BJ (cell line): Measurements from ENCODE around the gene DMRTC2. TPM values are rescaled to one million over a fixed set of nuclear protein-coding genes. Genes with fewer than 3 reads are reported as not detected.

Source experiments
- CTCF ChIA-PET: fragments of 350-600 bp; formaldehyde crosslinking; extraction: SDS; loops from one replicate; lab custom pipeline; 2021; ENCODE audit warnings: antibody characterized with exemption, inconsistent platforms; lab: Yijun Ruan, JAX
- POLR2A ChIA-PET: fragments of 300-600 bp; sonication (Branson Sonifier 250); formaldehyde crosslinking; extraction: SDS; loops from one replicate; lab custom pipeline; 2021; ENCODE audit warnings: antibody characterized with exemption; lab: Charles Lee
- DNase-seq: peaks from one replicate; pipeline ENCODE4 v3.0.0-alpha.2; 2011; ENCODE audit warnings: low read depth
- H3K27me3 ChIP-seq: 2 replicates; pipeline ENCODE4 v1.6.0; 2011; ENCODE audit warnings: low read length; ENCODE audit not compliant: control insufficient read depth, insufficient read depth
- H3K36me3 ChIP-seq: 2 replicates; pipeline ENCODE4 v1.5.1; 2011; ENCODE audit warnings: low read length; ENCODE audit not compliant: control insufficient read depth, insufficient read depth
- H3K4me3 ChIP-seq: 2 replicates; pipeline ENCODE4 v1.5.1; 2011; ENCODE audit warnings: low read depth, mild to moderate bottlenecking, control low read depth, low read length
- polyA plus RNA-seq: library from polyadenylated mRNA; depleted of rRNA; stranded (reverse); fragments of >200 nt; gene quantifications from 2 replicates; pipeline ENCODE4 v1.2.3, GENCODE V29; 2011; rRNA removed
- small RNA-seq: library from RNA; depleted of rRNA; stranded (forward); fragments of <200 nt; gene quantifications from one replicate; pipeline ENCODE3, GENCODE V24; 2012; ENCODE audit warnings: low replicate concordance, low read depth; ENCODE audit not compliant: insufficient read length
- TF ChIP-seq, protein P1 (sequence below): IDR thresholded peaks from 2 replicates; pipeline ENCODE4 v1.5.1; 2011; ENCODE audit warnings: low read depth, mild to moderate bottlenecking, control low read depth, inconsistent platforms, low read length, moderate library complexity; ENCODE audit not compliant: insufficient read depth

The DMRTC2 gene
- polyA plus RNA-seq, 1 experiment: not detected

- CTCF ChIA-PET: no interaction called here
Measured at GRCh38 chr19:41897181-41897580, 52.3 kb downstream of the DMRTC2 start.

DNA sequence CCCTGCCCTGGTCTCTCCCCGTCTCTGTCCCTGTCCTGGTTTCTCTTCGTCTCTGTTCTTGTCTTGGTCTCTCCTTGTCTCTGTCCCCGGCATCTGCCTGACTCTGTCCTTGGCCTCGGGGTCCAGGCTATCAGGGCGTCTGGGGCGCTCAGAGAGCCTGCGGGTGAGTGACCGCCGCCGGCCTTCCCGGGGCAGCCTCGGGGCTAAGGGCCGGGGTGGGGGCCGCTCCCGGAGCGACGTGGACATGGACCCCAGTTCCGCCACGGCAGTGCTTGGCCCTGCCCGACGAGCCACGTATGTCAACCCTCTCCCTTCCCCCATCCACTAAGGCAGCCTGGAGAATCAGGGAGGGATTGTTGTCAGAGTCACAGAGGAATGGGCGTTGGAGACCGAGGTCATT, 53.0 kb downstream of the DMRTC2 start:
- DNase-seq: no peak
- H3K36me3 ChIP-seq: peaks cover 46% of the 10 kb centered on the region
- H3K4me3 ChIP-seq: no peak overlapping the region
- TF ChIP-seq, protein P1, sequence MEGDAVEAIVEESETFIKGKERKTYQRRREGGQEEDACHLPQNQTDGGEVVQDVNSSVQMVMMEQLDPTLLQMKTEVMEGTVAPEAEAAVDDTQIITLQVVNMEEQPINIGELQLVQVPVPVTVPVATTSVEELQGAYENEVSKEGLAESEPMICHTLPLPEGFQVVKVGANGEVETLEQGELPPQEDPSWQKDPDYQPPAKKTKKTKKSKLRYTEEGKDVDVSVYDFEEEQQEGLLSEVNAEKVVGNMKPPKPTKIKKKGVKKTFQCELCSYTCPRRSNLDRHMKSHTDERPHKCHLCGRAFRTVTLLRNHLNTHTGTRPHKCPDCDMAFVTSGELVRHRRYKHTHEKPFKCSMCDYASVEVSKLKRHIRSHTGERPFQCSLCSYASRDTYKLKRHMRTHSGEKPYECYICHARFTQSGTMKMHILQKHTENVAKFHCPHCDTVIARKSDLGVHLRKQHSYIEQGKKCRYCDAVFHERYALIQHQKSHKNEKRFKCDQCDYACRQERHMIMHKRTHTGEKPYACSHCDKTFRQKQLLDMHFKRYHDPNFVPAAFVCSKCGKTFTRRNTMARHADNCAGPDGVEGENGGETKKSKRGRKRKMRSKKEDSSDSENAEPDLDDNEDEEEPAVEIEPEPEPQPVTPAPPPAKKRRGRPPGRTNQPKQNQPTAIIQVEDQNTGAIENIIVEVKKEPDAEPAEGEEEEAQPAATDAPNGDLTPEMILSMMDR: no peak
- ChIA-PET POLR2A (interaction anchor here (0.5 kb wide), 1 partner anchor 51 kb away, joined by 5 read pairs; no protein-coding TSS in a partner anchor), CTCF (no interaction called here)
- no peaks in the 10 kb centered on the region for H3K27me3 ChIP-seq

More at GRCh38 chr19:41897181-41897580, 52.3 kb downstream of the DMRTC2 start:
- no peaks in the 10 kb centered on the region for H3K27me3 ChIP-seq
- TF ChIP-seq, protein P1: no peak
- H3K4me3 ChIP-seq: no peak overlapping the region
- no peak for DNase-seq
- POLR2A ChIA-PET: no interaction called here
- peaks cover 45% of the 10 kb centered on the region for H3K36me3 ChIP-seq

GRCh38 chr19:41898235-41898634, 53.4 kb downstream of the DMRTC2 start:
- TF ChIP-seq, protein P1: no peak

More at GRCh38 chr19:41898235-41898634, 53.4 kb downstream of the DMRTC2 start:
- CTCF ChIA-PET: interaction anchor here (1.4 kb wide), 1 partner anchor 12 kb away, joined by 4 read pairs; no protein-coding TSS in a partner anchor
- no peak overlapping the region for H3K4me3 ChIP-seq
- POLR2A ChIA-PET: interaction anchor here (0.5 kb wide), 1 partner anchor 51 kb away, joined by 5 read pairs; no protein-coding TSS in a partner anchor
- H3K36me3 ChIP-seq: peaks cover 48% of the 10 kb centered on the region
- DNase-seq: no peak
- no peaks in the 10 kb centered on the region for H3K27me3 ChIP-seq

Small RNAs within 50 kb of the gene (small RNA-seq; reads per million reads assigned to genes)
- not detected for gene MIR6797

Other genes with a start within 250 kb of the DMRTC2 start
- gene CEACAM4, start 218.0 kb upstream of the DMRTC2 start, polyA plus RNA-seq: not detected in 2 replicates
- not detected in 2 replicates for gene CEACAM7, start 156.8 kb upstream of the DMRTC2 start, polyA plus RNA-seq
- not detected in 2 replicates for gene CEACAM5, start 136.4 kb upstream of the DMRTC2 start, polyA plus RNA-seq
- not detected in 2 replicates for gene CEACAM6, start 89.5 kb upstream of the DMRTC2 start, polyA plus RNA-seq
- gene CEACAM3, start 48.5 kb upstream of the DMRTC2 start, polyA plus RNA-seq: not detected in 2 replicates
- gene LYPD4, start 359 bp upstream of the DMRTC2 start, polyA plus RNA-seq: not detected in 2 replicates
- 1,209 and 1,864 TPM in 2 replicates for gene RPS19, start 15.2 kb downstream of the DMRTC2 start, polyA plus RNA-seq
- gene CD79A, start 32.2 kb downstream of the DMRTC2 start, polyA plus RNA-seq: 0.17 and 0.37 TPM in 2 replicates
- gene ARHGEF1, start 38.1 kb downstream of the DMRTC2 start, polyA plus RNA-seq: 24.4 and 41.0 TPM in 2 replicates
- 0.04 TPM in 2 replicates for gene ERFL, start 83.4 kb downstream of the DMRTC2 start, polyA plus RNA-seq
- 302 and 361 TPM in 2 replicates for gene RABAC1, start 114.3 kb downstream of the DMRTC2 start, polyA plus RNA-seq
- gene ATP1A3, start 149.2 kb downstream of the DMRTC2 start, polyA plus RNA-seq: 0.11 and 0.32 TPM in 2 replicates
- gene GRIK5, start 225.2 kb downstream of the DMRTC2 start, polyA plus RNA-seq: 0.06 and 0.10 TPM in 2 replicates
- 5.6 and 10.4 TPM in 2 replicates for gene ZNF574, start 231.1 kb downstream of the DMRTC2 start, polyA plus RNA-seq